HG03064 (cell line): ENCODE results near the gene RFX3.

Source experiments
- ATAC-seq: cut with Tn5 transposase; IDR thresholded peaks from one replicate; pipeline ENCODE4 v1.9.1; 2021; ENCODE audit warnings: low read depth; ENCODE audit not compliant: unreplicated experiment

RFX3 gene

DNA sequence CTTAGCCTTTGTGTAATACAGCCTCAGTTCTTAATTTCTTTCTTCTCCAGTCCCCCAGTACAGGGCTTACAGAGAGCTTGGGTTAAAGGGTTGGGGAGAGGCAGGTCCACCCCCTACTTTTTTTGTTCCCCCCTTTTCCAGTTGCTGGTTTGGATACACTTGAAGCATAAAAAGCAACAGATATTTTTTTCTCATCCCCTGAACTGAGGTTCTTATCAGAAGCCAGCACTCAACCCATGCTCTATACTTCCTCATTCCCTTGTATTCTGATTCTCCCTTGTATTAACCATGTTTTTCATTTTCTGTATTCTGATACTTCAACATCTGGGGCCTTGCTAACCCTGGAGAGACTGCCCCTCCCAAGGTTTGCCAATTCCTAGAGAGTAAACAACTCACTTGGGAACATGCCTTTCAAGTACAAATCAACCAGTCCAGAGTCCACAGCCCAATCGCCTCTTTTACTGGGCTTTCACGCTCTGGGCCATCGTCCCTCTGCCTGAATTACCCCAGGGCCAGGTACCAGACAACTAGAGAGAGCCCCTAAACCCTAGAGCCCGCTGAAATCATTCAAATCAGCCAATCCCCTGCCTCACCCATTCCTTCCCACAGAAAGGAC, 348.5 kb downstream of the RFX3 start:
- no peak for ATAC-seq

DNA sequence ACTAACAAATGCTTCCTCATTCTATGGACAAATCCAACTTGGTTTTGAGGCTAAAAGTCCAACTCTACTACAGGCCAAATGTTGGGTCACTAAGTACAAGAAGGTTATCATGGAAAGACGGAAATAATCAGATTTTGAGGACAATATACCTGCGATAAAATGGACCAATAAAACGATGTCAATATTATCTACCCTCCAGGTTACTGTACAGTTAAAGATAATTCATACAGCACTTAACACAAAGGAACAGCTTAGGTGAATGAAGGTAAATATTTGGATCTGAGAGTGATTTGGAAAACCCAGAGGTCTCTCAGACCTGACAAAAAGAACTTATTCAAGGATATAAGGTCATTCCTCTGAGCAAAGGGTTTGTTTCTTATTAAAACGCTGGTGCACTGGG, 352.4 kb downstream of the RFX3 start:
- no peak for ATAC-seq

DNA sequence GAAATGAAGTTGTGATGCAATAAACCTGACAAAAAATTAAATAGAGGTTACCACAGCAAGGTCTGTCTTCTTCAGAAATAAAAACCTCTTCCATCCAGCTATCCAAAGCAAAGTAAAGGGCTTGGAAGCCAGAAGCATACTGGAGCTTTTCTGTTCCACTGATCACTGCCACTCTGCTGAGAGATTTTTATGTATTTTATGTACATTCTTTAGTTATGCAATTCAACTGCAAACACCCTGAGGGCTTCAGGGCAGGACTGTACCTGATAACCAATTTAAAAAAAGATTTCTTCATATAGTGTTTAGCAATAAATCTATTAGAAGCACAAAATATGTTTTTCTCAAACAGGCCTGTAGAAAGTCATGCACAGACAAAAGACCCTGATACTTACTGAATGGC, 355.0 kb downstream of the RFX3 start:
- no peak for ATAC-seq
